Suprapubic skin (tissue), 4 donors: Measurements from ENCODE around the gene CDH15. TPM values are rescaled to one million over a fixed set of nuclear protein-coding genes. Genes with fewer than 3 reads are reported as not detected.
"Not testable (repeated sequence)": the region's sequence is repeated elsewhere in the genome, so short reads cannot be mapped to it uniquely, and the experiment has no call there.

ENCODE experiments used
- DNase-seq, 2 donors: peaks; one replicate each; pipeline ENCODE4 v3.0.0-alpha.2; 2019; ENCODE audit warnings: low spot score in 2 of 2
- H3K27ac ChIP-seq: fragments of 200-600 bp; sonication (generic); one replicate; pipeline ENCODE4 v1.5.1; 2019
- H3K27me3 ChIP-seq: fragments of 200-600 bp; sonication (generic); one replicate; pipeline ENCODE4 v1.5.1; 2019
- H3K36me3 ChIP-seq: fragments of 200-600 bp; sonication (generic); one replicate; pipeline ENCODE4 v1.5.1; 2019
- H3K4me1 ChIP-seq: fragments of 200-600 bp; sonication (generic); one replicate; pipeline ENCODE4 v1.5.1; 2019
- H3K4me3 ChIP-seq: fragments of 200-600 bp; sonication (generic); one replicate; pipeline ENCODE4 v1.5.1; 2019; ENCODE audit warnings: mild to moderate bottlenecking
- H3K9me3 ChIP-seq: fragments of 200-600 bp; sonication (generic); one replicate; pipeline ENCODE4 v1.5.1; 2019
- EP300 ChIP-seq: sonication (generic); formaldehyde crosslinking; IDR thresholded peaks from one replicate; pipeline ENCODE4 v1.6.1; 2017; ENCODE audit warnings: antibody characterized with exemption
- POLR2A ChIP-seq, 2 donors: fragments of 450-650 bp; IDR thresholded peaks; one replicate each; pipeline ENCODE4 v1.6.1; 2017; ENCODE audit warnings: antibody characterized with exemption in 2 of 2, mild to moderate bottlenecking in 2 of 2, moderate library complexity in 2 of 2
- POLR2AphosphoS5 ChIP-seq, 3 donors: sonication (generic); formaldehyde crosslinking; IDR thresholded peaks; one replicate each; pipeline ENCODE4 v1.6.1; 2017; ENCODE audit warnings: antibody characterized with exemption in 3 of 3
- WGBS: methylation state at CpG from one replicate; pipeline ENCODE4 v1.1.5; 2018; 5-methylcytosine and 5-hydroxymethylcytosine counted together
- total RNA-seq, 4 donors: library from RNA; depleted of rRNA; stranded (reverse); fragments of >200 nt; gene quantifications; one replicate each; pipeline ENCODE4 v1.1.0, GENCODE V29; 2016
- TF ChIP-seq, protein P1 (sequence below), 2 donors: fragments of 200-600 bp in 1 of 2; fragments of 450-650 bp in 1 of 2; sonication (generic) in 1 of 2; IDR thresholded peaks; one replicate each; pipeline ENCODE4 v1.5.1; 2016 to 2019; ENCODE audit warnings: antibody characterized with exemption in 2 of 2, mild to moderate bottlenecking in 1 of 2, moderate library complexity in 1 of 2

CDH15 gene
- total RNA-seq, 4 donors from 2014 or later = 0.16 to 0.48 TPM; not detected in 2

DNA sequence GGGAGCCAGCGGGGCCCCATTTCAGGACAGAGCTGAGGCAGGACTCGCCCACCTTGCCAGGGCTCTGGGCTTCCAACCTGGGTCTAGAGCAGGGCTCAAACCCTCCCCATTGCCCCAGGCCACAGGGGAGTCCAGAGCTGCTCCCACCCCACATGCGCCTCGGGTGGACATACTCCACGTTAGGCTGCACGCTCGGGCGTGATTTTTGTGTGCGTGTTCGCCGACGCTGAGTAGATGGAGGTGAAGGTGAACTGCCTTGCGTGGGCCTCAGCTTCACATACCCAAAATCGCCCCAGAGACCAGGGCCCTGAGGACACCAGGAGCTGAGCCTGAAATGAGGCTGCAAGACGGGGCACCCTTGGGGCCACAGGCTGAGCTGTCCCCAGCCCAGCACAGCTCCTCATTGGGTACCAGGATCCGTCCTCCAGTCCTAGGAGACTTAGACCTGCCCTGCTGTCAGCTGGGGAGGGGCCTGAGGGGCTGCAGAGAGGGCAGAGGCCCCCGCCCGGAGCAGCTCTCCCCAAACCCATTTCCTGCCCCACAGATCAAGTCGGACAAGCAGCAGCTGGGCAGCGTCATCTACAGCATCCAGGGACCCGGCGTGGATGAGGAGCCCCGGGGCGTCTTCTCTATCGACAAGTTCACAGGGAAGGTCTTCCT lies 8.2 kb downstream of the CDH15 start:
- 54% methylated on average over 6 of the region's 25 CpGs for WGBS
- Histone ChIP-seq H3K36me3 (no peaks in the 10 kb centered on the region), H3K27ac (no peak overlapping the region), H3K9me3 (no peaks in the 10 kb centered on the region), H3K4me1 (peaks cover 4% of the 10 kb centered on the region), H3K27me3 (peaks cover 39% of the 10 kb centered on the region), H3K4me3 (no peak overlapping the region)
- TF ChIP-seq EP300 = no peak
- TF ChIP-seq POLR2A (IDR thresholded peaks at IDR 0.05) = no peak
- no peak for TF ChIP-seq POLR2AphosphoS5 (IDR thresholded peaks at IDR 0.05)
- TF ChIP-seq, protein P1, sequence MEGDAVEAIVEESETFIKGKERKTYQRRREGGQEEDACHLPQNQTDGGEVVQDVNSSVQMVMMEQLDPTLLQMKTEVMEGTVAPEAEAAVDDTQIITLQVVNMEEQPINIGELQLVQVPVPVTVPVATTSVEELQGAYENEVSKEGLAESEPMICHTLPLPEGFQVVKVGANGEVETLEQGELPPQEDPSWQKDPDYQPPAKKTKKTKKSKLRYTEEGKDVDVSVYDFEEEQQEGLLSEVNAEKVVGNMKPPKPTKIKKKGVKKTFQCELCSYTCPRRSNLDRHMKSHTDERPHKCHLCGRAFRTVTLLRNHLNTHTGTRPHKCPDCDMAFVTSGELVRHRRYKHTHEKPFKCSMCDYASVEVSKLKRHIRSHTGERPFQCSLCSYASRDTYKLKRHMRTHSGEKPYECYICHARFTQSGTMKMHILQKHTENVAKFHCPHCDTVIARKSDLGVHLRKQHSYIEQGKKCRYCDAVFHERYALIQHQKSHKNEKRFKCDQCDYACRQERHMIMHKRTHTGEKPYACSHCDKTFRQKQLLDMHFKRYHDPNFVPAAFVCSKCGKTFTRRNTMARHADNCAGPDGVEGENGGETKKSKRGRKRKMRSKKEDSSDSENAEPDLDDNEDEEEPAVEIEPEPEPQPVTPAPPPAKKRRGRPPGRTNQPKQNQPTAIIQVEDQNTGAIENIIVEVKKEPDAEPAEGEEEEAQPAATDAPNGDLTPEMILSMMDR (IDR thresholded peaks at IDR 0.05) = no peak
- no peak for DNase-seq

DNA sequence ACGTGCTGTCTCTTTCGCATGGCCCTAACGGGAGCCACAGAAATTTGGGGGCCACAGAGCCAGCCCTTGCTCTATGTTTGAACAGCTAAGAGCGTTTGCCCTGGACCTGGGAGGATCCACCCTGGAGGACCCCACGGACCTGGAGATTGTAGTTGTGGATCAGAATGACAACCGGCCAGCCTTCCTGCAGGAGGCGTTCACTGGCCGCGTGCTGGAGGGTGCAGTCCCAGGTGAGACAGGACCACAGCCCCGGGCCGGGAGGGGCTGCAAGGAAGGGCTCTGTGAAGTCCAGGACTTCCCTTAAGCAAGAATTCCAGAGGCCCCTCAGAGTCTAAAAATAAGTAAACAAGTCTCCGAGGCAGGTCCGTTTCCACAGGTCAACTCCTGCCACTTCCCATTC lies 11.9 kb downstream of the CDH15 start:
- Histone ChIP-seq H3K27ac (no peak overlapping the region), H3K27me3 (peaks cover 19% of the 10 kb centered on the region), H3K9me3 (no peaks in the 10 kb centered on the region), H3K4me1 (peaks cover 3% of the 10 kb centered on the region), H3K4me3 (no peak overlapping the region), H3K36me3 (no peaks in the 10 kb centered on the region)
- DNase-seq = no peak
- TF ChIP-seq POLR2AphosphoS5 (IDR thresholded peaks at IDR 0.05) (no peak), EP300 (no peak), POLR2A (IDR thresholded peaks at IDR 0.05) (no peak)
- TF ChIP-seq, protein P1 (IDR thresholded peaks at IDR 0.05) = no peak
- 45% methylated on average over 8 of the region's 13 CpGs for WGBS

DNA sequence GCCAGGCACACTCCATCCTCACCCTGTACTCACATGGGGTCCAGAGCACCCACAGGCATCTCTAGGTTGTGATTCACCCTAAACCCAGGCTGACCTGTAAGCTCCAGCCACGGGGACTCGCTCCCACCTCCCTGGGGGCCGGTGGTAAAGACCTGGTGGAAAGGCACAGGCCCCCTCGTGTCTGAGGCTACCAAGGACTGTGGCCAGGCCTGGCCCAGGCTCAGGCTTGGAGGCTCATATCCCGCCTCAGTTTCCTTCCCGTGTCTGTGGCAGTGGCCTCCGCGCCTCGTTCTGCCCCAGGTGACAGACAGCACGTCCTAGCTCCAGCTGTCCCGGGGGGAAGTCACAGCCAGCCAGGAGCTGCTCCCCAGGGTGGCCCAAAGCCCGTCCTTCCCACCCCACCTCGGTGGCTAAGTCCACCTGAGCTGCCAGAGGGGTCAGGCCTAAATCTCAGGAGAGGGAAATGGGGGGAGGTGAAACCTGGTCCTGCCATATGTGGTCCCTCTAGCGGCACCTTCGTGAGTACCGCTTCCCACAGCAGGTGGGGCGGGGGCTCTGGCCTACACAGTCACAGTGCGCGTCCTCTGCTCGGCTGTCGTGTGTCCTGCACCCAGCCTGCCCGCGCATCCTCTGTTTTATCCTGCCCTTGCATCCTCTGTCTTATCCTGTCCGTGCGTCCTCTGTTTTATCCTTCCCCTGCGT lies 12.6 kb downstream of the CDH15 start:
- Histone ChIP-seq H3K27ac (no peak overlapping the region), H3K4me3 (no peak overlapping the region), H3K4me1 (no peaks in the 10 kb centered on the region), H3K27me3 (peaks cover 12% of the 10 kb centered on the region), H3K9me3 (no peaks in the 10 kb centered on the region), H3K36me3 (no peaks in the 10 kb centered on the region)
- DNase-seq = no peak
- no peak for TF ChIP-seq POLR2AphosphoS5 (IDR thresholded peaks at IDR 0.05)
- TF ChIP-seq, protein P1 (IDR thresholded peaks at IDR 0.05) = no peak
- TF ChIP-seq POLR2A (IDR thresholded peaks at IDR 0.05) = no peak
- no peak for TF ChIP-seq EP300
- 68% methylated on average over 19 of the region's 26 CpGs for WGBS

DNA sequence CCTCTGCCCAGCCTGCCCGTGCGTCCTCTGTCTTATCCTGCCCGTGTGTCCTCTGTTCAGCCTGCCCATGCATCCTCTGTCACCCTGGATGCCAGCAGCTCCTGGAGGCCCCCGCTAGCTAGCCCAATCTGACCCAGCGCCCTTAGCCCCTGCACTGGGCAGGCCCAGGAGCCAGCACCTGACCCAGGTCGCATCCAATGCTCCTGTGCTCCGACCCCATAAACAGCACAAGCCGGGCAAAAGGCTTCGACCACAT lies 13.1 kb downstream of the CDH15 start:
- Histone ChIP-seq H3K27me3 (peaks cover 11% of the 10 kb centered on the region), H3K27ac (no peak overlapping the region), H3K4me1 (no peaks in the 10 kb centered on the region), H3K4me3 (no peak overlapping the region), H3K9me3 (no peaks in the 10 kb centered on the region), H3K36me3 (no peaks in the 10 kb centered on the region)
- 79% methylated on average over 5 of the region's 9 CpGs for WGBS
- DNase-seq = no peak
- TF ChIP-seq EP300 = no peak
- TF ChIP-seq, protein P1 (IDR thresholded peaks at IDR 0.05) = no peak
- no peak for TF ChIP-seq POLR2AphosphoS5 (IDR thresholded peaks at IDR 0.05)
- TF ChIP-seq POLR2A (IDR thresholded peaks at IDR 0.05) = no peak

DNA sequence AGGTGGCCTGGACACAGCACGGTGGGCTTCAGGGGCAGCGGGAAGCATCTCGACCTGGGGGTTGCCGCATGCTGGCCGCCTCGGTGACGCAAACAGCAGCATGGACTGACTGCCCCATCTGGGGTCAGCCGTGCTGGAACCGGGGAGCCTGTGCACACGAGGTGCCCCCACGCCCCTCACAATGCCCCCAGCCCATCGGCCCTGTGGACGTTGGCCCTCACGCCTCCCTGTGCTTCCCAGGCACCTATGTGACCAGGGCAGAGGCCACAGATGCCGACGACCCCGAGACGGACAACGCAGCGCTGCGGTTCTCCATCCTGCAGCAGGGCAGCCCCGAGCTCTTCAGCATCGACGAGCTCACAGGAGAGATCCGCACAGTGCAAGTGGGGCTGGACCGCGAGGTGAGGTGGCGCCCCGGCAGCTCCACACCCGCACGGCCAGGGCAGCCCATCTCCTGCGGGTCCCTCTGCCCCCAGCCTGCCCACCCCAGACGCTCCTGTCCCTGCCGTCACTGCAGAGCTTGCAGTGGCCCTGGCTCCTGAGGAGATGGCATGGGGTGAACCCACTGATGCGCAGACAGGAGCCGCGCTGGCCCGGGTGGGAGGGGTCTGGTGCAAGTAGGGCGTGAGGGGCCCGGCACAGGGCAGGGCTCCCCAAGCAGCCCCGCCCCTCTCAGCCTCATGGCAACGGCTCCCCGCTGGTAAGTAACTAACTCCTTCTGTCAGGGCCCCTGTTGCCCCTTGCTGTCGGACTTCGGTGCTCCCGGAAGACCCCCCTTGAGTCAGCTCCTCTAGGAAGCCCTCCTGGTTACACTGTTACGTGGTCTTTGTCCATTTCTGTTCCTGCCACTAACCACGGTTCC lies 13.6 kb downstream of the CDH15 start:
- no peak overlapping the region for H3K27ac ChIP-seq
- H3K9me3 ChIP-seq = no peaks in the 10 kb centered on the region
- H3K27me3 ChIP-seq = peaks cover 11% of the 10 kb centered on the region
- H3K4me3 ChIP-seq = no peak overlapping the region
- 67% methylated on average over 17 of the region's 48 CpGs for WGBS
- H3K36me3 ChIP-seq = no peaks in the 10 kb centered on the region
- no peak for TF ChIP-seq EP300
- TF ChIP-seq, protein P1 (IDR thresholded peaks at IDR 0.05) = no peak
- no peak for TF ChIP-seq POLR2A (IDR thresholded peaks at IDR 0.05)
- no peak for TF ChIP-seq POLR2AphosphoS5 (IDR thresholded peaks at IDR 0.05)
- H3K4me1 ChIP-seq = no peaks in the 10 kb centered on the region
- DNase-seq = no peak

DNA sequence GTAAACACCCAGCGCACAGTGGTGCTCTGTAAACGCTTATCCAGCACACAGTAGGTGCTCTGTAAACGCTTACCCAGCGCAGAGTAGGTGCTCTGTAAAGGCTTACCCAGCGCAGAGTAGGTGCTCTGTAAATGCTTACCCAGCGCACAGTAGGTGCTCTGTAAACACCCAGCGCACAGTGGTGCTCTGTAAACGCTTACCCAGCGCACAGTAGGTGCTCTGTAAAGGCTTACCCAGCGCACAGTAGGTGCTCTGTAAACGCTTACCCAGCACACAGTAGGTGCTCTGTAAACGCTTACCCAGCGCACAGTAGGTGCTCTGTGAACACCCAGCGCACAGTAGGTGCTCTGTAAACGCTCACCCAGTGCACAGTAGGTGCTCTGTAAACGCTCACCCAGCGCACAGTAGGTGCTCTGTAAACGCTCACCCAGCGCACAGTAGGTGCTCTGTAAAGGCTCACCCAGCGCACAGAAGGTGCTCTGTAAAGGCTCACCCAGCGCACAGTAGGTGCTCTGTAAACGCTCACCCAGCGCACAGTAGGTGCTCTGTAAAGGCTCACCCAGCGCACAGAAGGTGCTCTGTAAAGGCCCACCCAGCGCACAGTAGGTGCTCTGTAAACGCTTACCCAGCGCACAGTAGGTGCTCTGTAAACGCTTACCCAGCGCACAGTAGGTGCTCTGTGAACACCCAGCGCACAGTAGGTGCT lies 14.5 kb downstream of the CDH15 start:
- not testable (repeated sequence) for H3K36me3 ChIP-seq, H3K4me3 ChIP-seq, DNase-seq, H3K4me1 ChIP-seq, H3K27ac ChIP-seq, H3K9me3 ChIP-seq, H3K27me3 ChIP-seq
- WGBS = 92% methylated on average over 17 of the region's 30 CpGs

DNA sequence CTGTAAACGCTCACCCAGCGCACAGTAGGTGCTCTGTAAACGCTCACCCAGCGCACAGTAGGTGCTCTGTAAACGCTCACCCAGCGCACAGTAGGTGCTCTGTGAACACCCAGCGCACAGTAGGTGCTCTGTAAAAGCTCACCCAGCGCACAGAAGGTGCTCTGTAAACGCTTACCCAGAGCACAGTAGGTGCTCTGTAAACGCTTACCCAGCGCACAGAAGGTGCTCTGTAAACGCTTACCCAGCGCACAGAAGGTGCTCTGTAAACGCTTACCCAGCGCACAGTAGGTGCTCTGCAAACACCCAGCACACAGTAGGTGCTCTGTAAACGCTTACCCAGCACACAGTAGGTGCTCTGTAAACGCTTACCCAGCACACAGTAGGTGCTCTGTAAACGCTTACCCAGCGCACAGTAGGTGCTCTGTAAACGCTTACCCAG lies 15.1 kb downstream of the CDH15 start:
- not testable (repeated sequence) for H3K9me3 ChIP-seq, H3K4me1 ChIP-seq, H3K27ac ChIP-seq, DNase-seq, H3K4me3 ChIP-seq, H3K36me3 ChIP-seq
- 87% methylated on average over 9 of the region's 20 CpGs for WGBS
- peaks cover 14% of the 10 kb centered on the region for H3K27me3 ChIP-seq
